GM18508 (cell line): Measurements from ENCODE around the gene C22orf39.

Experiments used
- ATAC-seq: cut with Tn5 transposase; IDR thresholded peaks from one replicate; pipeline ENCODE4 v1.9.1; 2021; ENCODE audit warnings: moderate number of reproducible peaks; ENCODE audit not compliant: insufficient read depth, unreplicated experiment

C22orf39 gene, protein sequence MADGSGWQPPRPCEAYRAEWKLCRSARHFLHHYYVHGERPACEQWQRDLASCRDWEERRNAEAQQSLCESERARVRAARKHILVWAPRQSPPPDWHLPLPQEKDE

GRCh38 chr22:19447330-19448075 lies at the start of gene C22orf39:
Gene C22orf39, minus strand, starts transcription at chr22:19447711. Its CDS starts 23 bp downstream, at chr22:19447688.
- peak; percentile 62 for ATAC-seq

DNA sequence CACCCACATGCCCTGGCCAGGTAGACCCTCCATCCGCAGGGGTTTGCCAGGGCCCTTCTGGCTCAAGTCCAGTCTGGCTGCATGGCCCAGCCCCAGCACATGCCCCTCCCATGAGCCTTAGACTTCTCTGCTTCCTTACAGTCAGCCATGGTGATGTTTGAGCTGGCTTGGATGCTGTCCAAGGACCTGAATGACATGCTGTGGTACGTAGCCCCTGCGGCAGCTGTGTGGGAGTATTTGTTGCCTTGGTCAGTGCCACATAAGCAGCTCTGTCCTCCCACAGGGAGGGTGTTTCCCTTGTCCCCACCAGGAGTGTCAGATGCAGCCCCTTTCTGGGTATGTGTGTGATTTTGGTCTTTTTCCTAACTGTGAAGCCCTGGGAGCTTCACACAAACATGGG lies 49.7 kb upstream of the C22orf39 start:
- no peak for ATAC-seq

DNA sequence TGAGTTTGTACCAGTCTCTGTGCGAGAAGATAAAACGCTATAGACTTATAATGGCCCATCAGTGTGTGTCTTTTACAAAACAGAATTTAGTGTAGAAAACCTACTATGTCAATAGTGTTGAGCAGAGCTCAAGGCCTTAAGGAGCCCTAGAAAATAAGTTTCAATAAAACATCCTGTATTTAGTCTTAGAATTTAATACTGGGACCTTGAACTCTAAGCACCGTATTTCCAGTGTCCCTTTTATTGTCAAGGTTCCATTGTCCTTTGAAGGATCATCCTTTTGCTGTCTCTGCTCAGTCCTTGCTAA lies 48.8 kb upstream of the C22orf39 start:
- no peak for ATAC-seq

GRCh38 chr22:19495562-19496323 lies 48.2 kb upstream of the C22orf39 start:
- ATAC-seq = no peak

DNA sequence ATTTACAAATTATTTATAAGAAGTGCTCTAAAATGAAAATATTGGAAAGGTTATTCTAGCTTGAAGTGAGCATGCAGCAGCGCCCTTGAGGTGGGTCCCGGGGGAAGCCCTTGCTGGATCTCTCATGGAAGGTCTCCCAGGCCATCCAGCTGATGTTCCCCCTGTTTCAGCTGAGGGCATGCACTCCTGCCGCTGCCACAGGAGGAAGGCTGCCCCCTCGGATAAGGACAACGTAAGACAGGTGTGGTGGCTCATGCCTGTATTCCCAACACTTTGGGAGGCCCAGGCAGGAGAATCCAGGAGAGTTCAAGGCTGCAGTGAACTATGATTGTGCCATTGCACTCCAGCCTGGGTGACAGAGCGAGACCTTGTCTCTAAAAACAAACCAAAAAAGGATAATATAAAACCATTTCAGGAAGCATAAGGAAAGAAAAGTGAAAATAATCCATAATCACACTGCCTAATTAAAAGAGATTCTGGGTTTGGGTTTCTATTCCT lies 47.2 kb upstream of the C22orf39 start:
- ATAC-seq = no peak

DNA sequence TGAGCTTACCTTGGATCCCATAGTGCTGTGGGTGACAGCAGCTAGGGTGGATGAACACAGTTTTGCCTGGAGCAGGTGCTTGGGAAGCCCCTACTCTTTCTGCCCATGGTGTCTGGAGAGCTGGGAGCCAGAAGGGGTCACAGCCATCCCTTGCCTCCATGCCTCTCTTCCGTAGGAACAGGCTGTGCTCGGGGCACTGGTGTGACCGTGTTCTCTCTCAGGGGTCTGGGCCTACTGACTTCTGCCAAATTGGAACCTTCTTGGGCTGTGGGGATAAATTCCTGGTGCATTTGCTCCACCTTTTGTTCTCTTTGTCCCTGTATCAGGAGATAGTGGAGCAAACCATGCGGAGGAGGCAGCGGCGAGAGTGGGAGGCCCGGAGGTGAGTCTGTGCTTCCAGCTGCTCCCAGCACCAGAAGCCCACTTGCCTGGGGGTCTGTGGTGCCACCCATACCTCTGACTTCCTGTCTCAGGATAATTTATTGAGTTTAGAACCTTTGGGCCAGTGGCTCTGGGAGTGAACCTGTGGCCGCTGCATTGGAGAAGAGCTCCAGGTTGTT lies 46.6 kb upstream of the C22orf39 start:
- no peak for ATAC-seq

GRCh38 chr22:19492504-19493174 lies 45.1 kb upstream of the C22orf39 start:
- ATAC-seq = no peak

- no peak for ATAC-seq
Measured at GRCh38 chr22:19490628-19491230, 43.2 kb upstream of the C22orf39 start.

- ATAC-seq = no peak
Measured at GRCh38 chr22:19488884-19489843, 41.7 kb upstream of the C22orf39 start.

DNA sequence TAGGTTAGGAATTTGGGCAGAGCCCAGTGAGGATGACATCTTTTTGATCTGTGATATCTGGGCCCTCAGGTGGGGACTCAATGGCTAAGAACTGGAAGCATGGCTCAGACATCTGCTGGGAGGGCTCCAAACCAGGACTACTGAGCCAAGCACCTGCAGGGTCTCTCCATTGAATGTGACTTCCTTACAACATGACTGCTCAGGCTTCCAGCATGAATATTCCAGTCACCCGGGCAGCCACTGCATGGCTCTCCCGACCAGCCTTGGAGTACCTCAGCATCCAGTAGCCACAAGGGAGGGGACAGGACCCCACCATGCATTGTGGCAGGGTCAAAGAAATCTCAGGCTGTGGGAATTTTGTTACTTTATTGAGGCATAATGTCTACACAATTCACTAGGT lies 40.8 kb upstream of the C22orf39 start:
- ATAC-seq = no peak

GRCh38 chr22:19483481-19484244 lies 36.2 kb upstream of the C22orf39 start:
- no peak for ATAC-seq

- no peak for ATAC-seq
Measured at GRCh38 chr22:19482297-19482696, 34.8 kb upstream of the C22orf39 start.

- ATAC-seq = no peak
Measured at GRCh38 chr22:19480789-19481188, 33.3 kb upstream of the C22orf39 start.

GRCh38 chr22:19480173-19480568 lies 32.7 kb upstream of the C22orf39 start:
- no peak for ATAC-seq

DNA sequence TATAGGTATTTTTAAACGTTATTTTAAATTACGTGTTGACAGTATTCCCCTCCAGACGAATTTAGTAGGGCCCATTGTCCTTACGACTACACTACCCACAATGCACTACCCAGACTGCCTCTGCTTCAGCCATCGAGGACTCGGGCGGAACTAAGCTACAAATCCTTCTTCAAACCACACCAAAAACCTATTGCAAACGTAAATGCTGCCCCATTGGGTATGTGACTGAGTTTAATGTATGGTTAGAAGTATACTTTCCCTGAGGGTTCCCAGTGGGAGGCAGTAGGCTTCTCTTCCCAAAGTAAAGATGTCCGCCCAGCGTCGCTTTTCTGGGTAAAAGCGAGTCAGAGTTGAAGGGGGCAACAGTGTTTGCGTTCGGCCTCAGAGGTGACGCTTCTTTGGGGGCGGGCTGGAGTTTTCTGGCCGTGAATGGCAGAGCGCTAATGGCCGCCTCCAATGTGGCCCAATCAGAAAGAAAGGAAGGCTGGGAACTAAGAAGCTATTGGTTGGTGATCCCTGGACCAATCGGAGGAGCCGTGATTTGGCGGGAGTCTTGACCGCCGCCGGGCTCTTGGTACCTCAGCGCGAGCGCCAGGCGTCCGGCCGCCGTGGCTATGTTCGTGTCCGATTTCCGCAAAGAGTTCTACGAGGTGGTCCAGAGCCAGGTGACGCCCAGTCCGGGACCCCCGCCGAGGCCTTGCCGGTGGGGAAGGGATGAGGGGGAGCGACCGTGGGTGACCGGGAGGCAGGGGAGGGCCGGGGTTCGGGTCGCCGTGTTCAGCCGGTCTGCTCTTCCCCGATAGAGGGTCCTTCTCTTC lies 32.1 kb upstream of the C22orf39 start, which contains the start of gene CDC45:
TSS of gene CDC45 (plus strand) at position 566 of the 818 bp plus-strand sequence. CDS start at position 615, 49 bp downstream.
- peak; percentile 53 for ATAC-seq

DNA sequence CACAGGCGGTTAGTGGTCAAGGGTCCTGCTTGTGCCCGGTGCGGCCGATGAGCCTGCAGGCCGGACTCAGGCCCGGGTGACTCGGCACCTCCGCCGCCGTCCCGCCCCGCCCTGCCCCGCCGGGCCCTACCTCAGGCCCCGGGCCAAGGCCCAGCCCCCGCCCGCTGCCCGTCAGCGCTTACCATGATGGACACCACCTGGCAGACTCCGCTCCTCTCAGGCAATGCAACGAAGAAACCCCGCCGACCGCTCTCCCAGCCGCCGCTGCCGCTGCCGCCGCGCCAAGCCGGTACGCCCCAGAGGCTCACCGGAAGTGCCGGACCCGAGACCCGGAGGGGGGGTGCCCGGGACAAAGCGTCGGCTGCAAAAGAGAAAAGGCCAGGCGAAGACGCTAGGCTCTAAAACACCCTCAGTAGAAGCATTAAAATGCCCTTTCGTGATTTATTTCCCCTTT lies 31.4 kb upstream of the C22orf39 start, which contains the start of gene UFD1:
TSS of gene UFD1 (minus strand) at position 293 of the 454 bp plus-strand sequence. CDS start at position 185, 108 bp downstream.
- peak; percentile 26 for ATAC-seq
